Activated CD4-positive, alpha-beta T cell treated with anti-CD3 and anti-CD28 coated beads for 1 hour (primary cell): Measurements from ENCODE around the gene PLXNB2.
"Not testable (repeated sequence)": the region's sequence is repeated elsewhere in the genome, so short reads cannot be mapped to it uniquely, and the experiment has no call there.

ENCODE experiments used
- DNase-seq: peaks from one replicate; pipeline ENCODE4 v3.0.0-alpha.2; 2020

Gene PLXNB2, protein sequence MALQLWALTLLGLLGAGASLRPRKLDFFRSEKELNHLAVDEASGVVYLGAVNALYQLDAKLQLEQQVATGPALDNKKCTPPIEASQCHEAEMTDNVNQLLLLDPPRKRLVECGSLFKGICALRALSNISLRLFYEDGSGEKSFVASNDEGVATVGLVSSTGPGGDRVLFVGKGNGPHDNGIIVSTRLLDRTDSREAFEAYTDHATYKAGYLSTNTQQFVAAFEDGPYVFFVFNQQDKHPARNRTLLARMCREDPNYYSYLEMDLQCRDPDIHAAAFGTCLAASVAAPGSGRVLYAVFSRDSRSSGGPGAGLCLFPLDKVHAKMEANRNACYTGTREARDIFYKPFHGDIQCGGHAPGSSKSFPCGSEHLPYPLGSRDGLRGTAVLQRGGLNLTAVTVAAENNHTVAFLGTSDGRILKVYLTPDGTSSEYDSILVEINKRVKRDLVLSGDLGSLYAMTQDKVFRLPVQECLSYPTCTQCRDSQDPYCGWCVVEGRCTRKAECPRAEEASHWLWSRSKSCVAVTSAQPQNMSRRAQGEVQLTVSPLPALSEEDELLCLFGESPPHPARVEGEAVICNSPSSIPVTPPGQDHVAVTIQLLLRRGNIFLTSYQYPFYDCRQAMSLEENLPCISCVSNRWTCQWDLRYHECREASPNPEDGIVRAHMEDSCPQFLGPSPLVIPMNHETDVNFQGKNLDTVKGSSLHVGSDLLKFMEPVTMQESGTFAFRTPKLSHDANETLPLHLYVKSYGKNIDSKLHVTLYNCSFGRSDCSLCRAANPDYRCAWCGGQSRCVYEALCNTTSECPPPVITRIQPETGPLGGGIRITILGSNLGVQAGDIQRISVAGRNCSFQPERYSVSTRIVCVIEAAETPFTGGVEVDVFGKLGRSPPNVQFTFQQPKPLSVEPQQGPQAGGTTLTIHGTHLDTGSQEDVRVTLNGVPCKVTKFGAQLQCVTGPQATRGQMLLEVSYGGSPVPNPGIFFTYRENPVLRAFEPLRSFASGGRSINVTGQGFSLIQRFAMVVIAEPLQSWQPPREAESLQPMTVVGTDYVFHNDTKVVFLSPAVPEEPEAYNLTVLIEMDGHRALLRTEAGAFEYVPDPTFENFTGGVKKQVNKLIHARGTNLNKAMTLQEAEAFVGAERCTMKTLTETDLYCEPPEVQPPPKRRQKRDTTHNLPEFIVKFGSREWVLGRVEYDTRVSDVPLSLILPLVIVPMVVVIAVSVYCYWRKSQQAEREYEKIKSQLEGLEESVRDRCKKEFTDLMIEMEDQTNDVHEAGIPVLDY (N-terminal part only)

DNA sequence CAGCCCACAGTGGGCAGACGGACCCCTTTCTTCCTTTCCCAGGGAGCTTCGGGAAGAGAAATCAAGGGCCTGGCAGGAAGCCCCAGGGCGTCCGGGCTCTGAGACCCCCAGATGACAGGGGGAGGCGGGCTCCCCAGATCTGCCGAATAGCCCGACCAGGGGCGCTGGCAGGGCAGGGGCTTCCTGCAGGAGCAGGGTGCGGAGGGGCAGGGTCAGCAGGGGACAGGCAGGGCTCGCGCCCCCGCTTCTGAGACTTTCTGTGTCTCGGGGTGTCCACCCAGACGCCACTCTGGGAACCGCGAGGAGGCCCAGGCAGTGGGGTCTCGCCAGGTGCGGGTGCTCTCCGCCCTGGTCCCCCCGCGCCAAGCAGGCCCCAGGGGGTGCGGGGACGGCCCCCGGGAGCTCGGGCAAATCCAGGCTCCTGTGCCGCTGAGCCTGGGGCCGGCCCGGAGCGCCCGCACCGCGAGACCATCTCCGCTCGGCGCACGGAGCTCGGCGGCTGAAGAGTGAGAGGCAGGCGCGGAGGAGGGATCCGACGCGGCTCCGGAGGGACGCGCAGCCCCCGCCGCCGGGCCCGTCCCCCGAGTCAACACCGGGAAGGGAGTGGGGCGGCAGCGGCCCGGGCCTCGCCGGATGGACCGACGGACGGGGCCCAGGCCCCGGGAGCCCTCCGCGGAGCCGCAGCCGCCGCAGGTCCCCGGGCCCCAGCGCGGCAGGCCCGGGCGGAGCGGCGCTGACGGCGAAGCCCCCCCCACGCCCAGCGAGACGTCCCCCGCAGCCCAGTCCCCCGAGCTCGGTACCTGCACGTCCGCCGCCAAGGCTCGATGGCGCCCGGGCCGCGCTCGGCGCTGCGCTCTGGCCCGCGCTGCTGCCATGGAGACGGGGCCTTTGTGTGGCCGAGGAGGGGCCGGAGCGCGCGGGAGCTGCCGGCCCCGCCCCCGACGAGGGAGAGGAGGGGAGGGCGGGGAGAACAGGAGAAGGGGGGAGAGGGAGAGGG lies at the start of gene PLXNB2:
TSS of gene PLXNB2 (minus strand) at position 894 of the 997 bp plus-strand sequence. CDS start 17,062 bp downstream, outside the sequence.
- DNase-seq, result no peak

DNA sequence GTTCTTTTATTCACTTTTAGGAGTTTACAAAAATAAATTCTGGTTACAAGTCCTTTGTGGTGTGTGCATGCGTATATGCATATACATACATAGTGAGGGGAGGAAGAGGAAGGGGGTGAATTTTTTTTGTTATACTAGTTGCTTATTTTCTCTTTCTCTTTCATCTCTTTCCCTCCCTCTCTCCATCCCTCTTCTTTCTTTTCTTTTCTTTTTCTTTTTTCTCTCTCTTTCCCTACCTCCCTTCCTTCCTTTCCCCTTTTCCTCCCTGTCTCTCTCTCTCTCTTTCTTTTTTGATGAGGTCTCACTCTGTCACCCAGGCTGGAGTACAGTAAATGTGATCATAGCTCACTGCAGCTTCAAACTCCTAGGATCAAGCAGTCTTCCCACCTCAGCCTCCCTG lies 49.8 kb upstream of the PLXNB2 start:
- no peak for DNase-seq

DNA sequence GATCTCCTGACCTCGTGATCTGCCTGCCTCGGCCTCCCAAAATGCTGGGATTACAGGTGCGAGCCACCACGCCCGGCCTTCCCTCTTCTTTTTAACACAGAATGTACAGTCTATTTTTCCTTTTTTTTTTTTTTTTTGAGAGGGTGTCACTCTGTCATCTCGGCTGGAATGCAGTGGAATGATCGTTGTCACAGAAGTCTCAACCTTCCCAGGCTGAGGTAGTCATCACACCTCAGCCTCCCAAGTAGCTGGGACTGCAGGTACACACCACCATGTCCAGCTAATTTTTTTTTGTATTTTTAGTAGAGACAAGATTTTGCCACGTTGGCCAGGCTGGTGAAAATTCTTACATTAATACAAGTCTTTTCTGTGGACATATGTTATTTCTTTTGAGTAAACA lies 48.7 kb upstream of the PLXNB2 start:
- no peak for DNase-seq

DNA sequence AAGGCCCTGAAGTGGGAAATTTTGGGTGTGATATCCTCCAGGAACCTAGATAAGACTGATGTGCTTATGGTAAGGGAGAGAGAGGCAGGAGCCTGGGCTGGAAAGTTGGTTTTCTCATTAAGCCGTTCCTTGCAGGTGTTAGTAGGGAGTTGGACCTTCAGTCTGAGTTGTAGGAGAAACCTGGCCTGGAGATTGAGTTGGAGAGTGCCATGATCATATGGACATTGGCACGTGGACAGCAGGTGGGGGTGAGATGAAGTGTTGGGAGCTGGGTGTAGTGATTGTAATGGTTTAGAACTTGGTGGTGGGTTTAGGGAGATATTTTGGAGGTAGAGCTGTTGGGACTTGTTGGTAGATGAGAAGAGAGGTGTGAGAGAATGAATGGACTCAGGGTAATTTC lies 40.6 kb upstream of the PLXNB2 start:
- DNase-seq, result no peak

DNA sequence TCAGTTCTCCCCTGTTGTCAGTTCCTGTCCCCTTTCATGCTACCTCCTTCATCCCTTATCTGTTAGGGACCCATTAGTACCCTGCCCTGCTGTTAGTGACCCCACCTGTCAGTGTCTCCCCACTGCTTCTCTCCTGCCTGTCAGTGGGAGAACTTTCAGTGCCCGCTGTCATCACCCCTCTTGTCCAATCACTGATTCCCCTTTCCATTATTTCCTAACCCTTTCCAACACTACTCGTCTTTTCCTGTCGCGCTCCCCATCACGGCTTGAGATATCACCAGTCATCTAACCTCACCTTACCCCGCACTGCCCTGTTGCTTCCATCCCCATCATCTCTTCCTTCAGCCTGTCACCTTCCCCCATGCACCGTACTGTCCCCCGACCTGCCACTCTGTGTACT lies 39.7 kb upstream of the PLXNB2 start:
- DNase-seq, result no peak

DNA sequence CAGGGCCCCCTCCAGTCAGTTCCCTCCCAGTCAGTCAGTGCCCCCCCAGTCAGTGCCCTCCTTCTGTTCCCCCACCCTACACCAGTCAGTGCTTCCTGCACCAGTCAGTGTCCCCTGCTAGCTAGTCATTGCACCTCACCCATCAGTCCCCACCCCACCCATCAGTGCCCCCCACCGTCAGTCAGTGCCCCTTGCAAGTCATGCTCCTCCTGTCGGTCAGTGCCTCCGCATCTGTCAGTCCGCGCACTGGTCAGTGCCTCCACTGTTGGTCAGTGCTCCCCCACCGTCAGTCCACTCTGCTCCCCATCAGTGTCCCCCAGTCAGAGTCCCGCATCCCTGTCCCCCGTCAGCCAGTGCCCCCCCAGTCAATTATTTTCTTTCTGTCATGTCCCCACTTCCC lies 39.0 kb upstream of the PLXNB2 start:
- no peak for DNase-seq

DNA sequence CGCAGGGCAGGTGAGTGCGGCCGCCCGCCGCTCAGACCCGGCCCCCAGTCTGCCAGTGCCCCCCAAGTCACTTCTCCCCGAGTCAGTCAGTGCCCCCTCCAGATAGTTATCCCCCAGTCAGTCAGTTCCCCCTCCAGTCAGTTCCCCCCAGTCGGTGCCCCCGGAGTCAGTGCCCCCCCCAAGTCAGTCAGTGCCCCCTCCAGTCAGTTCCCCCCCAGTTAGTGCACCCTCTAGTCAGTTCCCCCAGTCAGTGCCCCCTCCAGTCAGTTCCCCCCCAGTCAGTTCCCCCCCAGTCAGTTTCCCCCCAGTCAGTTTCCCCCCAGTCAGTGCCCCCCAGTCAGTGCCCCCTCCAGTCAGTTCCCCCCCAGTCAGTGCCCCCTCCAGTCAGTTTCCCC lies 36.1 kb upstream of the PLXNB2 start:
- no peak for DNase-seq

DNA sequence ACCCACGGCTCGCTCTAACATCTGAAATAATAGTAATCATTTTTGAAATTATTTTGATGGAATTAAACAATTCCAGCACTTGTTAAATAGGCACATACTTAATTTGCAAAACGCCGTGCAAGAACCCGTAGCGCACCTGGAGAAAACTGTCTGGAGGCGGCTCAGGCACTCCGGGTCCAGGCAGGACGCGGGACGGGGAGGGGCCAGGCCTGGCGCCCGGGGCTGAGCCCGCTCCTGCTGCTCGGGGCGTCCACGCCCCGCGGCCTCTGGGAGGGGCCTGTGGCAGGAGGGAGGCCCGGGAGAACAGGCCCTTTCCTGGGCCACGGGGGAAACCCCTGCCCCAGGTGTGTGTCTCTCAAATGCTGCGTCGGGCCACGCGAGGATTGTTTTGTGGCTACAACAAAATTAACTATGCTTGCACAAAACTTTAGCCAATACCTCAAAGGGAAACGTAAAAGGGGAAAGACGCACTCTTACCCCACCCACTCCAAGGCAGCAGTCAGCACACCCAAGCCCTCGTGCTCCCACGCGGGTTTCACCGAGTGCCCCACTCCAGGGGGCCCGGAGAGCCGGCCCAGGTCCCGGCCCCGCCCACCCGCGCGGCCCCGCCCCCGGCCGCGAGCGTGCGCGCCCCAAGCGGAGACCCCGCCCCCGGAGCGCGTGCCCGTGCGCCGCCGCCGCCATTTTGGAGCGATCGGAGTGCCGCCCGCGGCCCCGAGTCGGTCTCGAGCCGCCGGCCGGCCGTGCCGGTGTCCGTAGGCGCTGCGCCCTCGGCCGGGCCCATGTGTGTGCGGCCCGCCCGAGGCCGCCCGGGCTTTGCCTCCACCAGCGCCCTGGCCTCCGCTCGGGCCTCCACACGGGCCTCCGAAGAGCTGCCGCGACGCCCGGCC lies 35.5 kb upstream of the PLXNB2 start, which contains the start of gene PPP6R2:
TSS of gene PPP6R2 (plus strand) at position 677 of the 890 bp plus-strand sequence. CDS start 50,582 bp downstream, outside the sequence.
- peak; percentile 81 for DNase-seq

DNA sequence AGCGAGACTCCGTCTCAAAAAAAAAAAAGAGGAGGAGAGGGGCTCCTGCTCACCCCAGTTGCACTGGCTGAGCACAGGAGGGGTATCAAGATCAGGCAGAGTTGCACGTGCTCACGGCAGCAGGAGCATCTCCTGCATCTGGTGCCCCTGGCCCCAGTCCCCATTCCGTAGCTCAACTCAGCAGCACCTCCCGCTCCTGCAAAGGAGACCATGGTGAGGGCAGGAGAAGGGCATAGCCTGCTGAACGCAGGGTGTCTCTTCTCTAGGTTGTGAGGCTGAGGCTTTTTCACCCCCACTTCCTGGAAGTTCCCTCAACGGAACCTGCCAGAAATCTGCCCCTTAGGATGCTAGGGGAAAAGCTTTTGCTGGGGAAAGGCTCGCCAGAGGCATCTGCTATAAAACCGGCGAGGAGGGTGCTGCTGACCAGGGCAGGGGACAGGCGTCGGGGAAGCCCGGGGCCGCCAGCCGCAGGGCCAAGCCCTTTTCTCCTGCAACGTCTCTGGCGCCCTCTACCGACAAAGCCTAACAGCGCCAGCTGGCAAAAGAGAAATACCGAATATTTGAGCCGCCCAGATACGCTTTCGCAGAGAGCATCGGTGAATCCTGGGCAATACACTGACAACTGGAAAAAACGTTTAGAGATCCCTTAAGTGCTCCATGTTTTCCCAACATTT lies 34.7 kb upstream of the PLXNB2 start:
- DNase-seq, result peak; percentile 75

DNA sequence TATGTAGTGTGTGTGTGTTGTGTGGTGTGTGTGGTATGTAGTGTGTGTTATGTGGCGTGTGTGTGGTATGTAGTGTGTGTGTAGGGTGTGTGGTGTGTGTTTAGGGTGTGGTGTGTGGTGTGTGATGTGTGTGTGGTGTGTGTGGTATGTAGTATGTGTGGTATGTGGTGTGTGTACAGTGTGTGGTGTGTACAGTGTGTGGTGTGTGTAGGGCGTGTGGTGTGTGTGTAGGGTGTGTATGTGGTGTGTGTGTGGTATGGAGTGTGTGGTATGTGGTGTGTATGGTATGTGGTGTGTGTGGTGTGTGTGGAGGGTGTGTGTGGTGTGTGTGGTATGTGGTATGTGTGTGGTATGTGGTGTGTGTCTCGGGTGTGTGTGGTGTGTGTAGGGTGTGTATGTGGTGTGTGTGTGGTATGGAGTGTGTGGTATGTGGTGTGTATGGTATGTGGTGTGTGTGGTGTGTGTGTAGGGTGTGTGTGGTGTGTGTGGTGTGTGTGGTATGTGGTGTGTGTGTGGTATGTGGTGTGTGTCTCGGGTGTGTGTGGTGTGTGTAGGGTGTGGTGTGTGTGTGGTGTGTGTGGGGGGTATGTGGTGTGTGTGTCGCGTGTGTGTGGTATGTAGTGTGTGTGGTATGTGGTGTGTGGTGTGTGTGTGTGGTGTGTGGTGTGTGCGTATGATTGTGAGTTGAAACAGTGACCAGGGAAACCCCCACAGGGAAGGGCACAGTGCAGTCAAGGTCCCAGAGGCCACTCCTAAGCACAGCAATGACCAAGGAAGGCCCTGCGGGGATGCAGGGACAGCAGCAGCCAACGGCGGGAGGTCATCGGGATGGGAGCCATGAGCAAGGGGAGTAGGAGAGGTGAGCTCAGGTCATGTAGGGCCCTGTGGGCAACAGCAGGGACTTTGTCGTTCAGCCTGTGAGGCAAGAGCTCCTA lies 32.8 kb upstream of the PLXNB2 start:
- DNase-seq, result no peak

DNA sequence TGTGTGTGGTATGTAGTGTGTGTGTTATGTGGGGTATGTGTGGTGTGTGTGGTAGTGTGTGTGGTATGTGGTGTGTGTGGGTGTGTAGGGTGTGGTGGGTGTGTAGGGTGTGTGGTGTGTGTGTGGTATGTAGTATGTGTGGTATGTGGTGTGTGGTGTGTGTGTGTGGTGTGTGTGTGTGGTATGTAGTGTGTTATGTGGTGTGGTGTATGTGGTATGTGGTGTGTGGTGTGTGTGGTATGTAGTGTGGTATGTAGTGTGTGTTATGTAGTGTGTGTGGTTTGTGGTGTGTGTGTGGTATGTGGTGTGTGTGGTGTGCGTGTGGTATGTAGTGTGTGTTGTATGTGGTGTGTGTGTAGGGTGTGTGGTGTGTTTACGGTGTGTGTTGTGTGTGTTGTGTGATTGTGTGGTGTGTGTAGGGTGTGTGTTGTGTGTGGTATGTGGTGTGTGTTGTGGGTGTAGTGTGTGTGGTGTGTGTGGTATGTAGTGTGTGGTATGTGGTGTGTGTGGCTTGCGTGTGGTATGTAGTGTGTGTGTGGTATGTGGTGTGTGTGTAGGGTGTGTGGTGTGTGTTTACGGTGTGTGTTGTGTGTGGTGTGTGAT lies 31.5 kb upstream of the PLXNB2 start:
- no peak for DNase-seq

DNA sequence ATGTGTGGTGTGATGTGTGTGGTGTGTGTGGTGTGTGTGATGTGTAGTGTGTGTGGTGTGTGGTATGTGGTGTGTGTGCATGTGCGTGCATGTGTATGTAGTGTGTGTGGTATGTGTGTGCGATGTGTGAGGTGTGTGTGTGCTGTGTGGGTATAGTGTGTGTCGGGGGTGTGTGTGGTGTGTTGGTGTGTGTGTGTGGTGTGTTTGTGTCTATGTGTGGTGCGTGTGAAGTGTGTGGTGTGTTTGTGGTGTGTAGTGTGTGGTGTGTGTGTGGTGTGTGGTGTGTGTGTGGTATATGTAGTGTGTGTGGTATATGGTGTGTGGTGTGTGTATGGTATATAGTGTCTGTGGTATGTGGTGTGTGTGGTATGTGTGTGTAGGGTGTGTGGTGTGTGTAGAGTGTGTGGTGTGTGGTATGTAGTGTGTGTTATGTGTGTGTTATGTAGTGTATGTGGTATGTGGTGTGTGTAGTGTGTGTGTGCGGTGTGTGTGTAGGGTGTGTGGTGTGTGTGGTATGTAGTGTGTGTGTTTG lies 30.7 kb upstream of the PLXNB2 start:
- DNase-seq, result no peak

DNA sequence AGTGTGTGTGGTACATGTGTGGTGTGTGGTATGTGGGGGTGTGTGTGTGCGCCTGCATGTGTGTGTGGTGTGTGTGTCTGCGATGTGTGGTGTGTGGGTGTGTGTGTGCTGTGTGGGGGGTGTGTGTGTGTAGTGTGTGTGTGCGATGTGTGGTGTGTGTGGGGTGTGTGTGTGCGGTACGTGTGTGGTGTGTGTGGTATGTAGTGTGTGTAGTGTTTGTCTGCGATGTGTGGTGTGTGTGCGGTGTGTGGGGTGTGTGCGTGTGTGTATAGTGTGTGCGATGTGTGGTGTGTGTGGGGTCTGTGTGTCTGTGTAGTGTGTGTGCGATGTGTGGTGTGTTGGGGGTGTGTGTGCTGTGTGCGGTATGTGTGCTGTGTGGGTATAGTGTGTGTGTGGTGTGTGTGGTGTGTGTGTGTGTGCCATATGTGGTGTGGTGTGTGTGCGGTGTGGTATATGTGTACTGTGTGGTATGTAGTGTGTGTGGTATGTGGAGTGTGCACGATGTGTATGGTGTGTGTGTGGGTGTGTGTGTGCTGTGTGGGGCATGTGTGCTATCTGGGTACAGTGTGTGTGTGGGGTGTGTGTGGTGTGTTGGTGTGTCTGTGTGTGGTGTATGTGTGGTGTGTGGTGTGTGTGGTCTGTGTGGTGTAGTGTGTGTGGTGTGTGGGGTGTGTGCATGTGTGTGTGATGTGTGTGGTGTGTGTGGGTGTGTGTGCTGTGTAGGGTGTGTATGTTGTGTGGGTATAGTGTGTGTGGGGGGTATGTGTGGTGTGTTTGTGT lies 30.0 kb upstream of the PLXNB2 start:
- DNase-seq, result no peak

DNA sequence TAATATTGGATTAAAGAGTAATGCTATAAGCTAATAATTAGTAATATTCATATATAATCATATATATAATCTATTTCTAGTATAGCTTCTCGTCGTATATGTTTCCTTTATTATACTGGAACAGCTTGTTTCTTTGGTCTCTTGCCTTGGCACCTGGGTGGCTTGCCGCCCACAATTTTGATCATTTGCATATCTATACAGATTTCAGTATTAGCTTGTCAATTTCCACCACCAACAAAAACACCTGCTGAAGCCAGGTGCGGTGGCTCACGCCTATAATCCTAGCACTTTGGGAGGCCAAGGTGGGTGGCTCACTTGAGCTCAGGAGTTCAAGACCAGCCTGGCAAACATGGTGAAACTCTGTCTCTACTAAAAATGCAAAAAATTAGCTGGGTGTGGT lies 27.0 kb upstream of the PLXNB2 start:
- DNase-seq, result not testable (repeated sequence)

DNA sequence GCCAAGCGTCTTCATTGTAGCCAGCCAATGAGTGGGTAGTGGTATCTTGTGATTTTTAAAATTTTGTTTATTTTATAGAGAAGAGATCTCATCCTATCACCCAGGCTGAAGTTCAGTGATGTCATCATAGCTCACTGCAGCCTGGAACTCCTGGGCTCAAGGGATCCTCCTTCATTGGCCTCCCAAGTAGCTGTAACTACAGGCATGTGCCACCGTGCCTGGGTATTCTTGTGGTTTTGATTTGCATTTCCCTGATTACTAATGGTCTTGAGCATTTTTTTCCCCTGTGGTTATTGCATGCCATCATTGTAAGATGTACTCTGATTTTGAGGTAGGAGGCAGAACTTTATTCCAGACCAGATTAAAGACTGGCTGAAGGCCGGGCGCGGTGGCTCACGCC lies 21.8 kb upstream of the PLXNB2 start:
- no peak for DNase-seq

DNA sequence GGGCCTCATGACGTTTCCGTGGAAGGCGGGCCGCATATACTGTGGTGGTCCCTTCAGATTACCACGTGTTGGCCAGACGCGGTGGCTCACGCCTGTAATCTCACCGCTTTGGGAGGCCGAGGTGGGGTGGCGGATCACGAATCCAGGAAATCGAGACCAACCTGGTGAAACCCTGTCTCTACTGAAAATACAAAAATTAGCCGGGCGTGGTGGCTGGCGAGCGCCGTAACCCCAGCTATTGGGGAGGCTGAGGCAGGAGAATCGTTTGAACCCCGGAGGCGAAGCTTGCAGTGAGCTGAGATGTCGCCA lies 20.2 kb upstream of the PLXNB2 start:
- no peak for DNase-seq

DNA sequence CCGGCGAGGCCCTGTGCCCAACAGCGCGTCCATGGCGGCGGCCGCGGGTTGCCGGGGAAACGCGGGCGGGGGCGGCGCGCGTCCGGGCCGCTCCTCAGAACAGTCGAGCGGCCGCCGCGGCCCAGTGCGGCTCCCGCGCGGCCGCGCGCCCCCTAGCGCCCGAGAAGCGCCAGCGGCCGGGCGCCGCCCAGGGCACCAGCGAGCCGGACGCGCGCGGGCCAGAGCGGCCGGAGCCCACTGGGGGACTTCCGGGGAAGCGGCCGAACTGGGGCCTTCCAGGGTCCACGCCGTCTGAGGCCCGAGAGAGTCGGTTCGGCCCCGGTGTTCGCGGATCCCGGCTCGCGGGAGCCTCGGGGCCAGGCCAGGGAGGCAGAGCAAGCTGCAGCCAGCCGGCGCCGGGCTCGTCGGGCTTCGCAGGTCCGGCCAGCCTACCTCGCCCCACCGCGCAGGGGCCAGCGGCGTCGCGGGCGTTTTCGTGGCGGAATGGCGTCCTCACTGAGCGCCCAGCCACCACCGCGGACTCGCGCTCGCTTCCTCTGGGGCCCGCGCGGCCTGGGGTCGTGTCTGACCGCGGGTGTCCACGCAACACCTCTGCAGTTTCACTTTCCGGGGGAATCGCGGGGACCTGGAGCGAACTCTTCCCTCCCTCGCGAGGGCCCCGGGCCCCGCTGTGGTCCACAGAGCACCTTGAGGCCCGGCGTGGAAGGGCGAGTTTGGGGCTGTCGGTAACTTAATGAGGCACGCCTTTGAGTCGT lies 19.7 kb upstream of the PLXNB2 start, which contains the start of gene DENND6B:
TSS of gene DENND6B (minus strand) at position 57 of the 755 bp plus-strand sequence. CDS start at position 33, 24 bp downstream.
- DNase-seq, result peak; percentile 47
